Measurements from ENCODE around the gene QRFP. TPM values are rescaled to one million over a fixed set of nuclear protein-coding genes. Genes with fewer than 3 reads are reported as not detected.

QRFP gene
- total and polyA plus RNA-seq, 8 donors: 0.16 to 0.70 (median 0.47) TPM; not detected in 1

- intact Hi-C loops (cut with DNase I): no loop called here
- Histone ChIP-seq H3K4me3 (no peak overlapping the region), H3K27me3 (peaks cover 0 to 34% of the 10 kb centered on the region in 2 donors), H3K9me3 (no peaks in the 10 kb centered on the region), H3K27ac (no peak overlapping the region), H3K4me1 (peaks cover 0 to 6% of the 10 kb centered on the region in 2 donors), H3K36me3 (peaks cover 0 to 28% of the 10 kb centered on the region in 2 donors)
- ATAC-seq (no peak), DNase-seq (peak in 1 of 4 donors; percentile 14)
- no peak for TF ChIP-seq CTCF (IDR thresholded peaks at IDR 0.05)
Observed at GRCh38 chr9:130894546-130894945, 2.1 kb downstream of the QRFP start.

GRCh38 chr9:130893341-130894101 lies 3.1 kb downstream of the QRFP start:
- peak in 1 of 2 donors; percentile 48 for TF ChIP-seq CTCF (IDR thresholded peaks at IDR 0.05)
- DNase-seq (peak; percentile 34 to 90 (median 58)), ATAC-seq (peak; percentile 73)
- Histone ChIP-seq H3K4me1 (peaks cover 0 to 6% of the 10 kb centered on the region in 2 donors), H3K27ac (peak overlapping the region in 1 of 2 donors; percentile 60), H3K9me3 (no peaks in the 10 kb centered on the region), H3K36me3 (peaks cover 0 to 38% of the 10 kb centered on the region in 2 donors), H3K27me3 (peaks cover 0 to 27% of the 10 kb centered on the region in 2 donors), H3K4me3 (no peak overlapping the region)
- intact Hi-C loops (cut with DNase I): no loop called here

GRCh38 chr9:130892477-130893304 lies 3.9 kb downstream of the QRFP start:
- peaks cover 0 to 19% of the 10 kb centered on the region in 2 donors for H3K27me3 ChIP-seq
- H3K9me3 ChIP-seq: no peaks in the 10 kb centered on the region
- H3K4me1 ChIP-seq: peaks cover 0 to 6% of the 10 kb centered on the region in 2 donors
- peaks cover 0 to 46% of the 10 kb centered on the region in 2 donors for H3K36me3 ChIP-seq
- intact Hi-C loops (cut with DNase I): no loop called here
- ATAC-seq: no peak
- TF ChIP-seq CTCF (IDR thresholded peaks at IDR 0.05): no peak
- no peak for DNase-seq
- H3K27ac ChIP-seq: peak overlapping the region in 1 of 2 donors; percentile 60
- no peak overlapping the region for H3K4me3 ChIP-seq

- no peak overlapping the region for H3K4me3 ChIP-seq
- no peak overlapping the region for H3K27ac ChIP-seq
- H3K9me3 ChIP-seq: no peaks in the 10 kb centered on the region
- ATAC-seq: no peak
- peaks cover 0 to 11% of the 10 kb centered on the region in 2 donors for H3K27me3 ChIP-seq
- intact Hi-C loops (cut with DNase I): no loop called here
- peak in 1 of 4 donors; percentile 49 for DNase-seq
- H3K4me1 ChIP-seq: peaks cover 0 to 6% of the 10 kb centered on the region in 2 donors
- H3K36me3 ChIP-seq: peaks cover 0 to 54% of the 10 kb centered on the region in 2 donors
- TF ChIP-seq CTCF (IDR thresholded peaks at IDR 0.05): no peak
Observed at GRCh38 chr9:130891688-130892476, 4.7 kb downstream of the QRFP start.
